IMR-90 (cell line): Measurements from ENCODE around the gene NDRG4. TPM values are rescaled to one million over a fixed set of nuclear protein-coding genes. Genes with fewer than 3 reads are reported as not detected.

ENCODE experiments used
- ATAC-seq: fragments of 200-7000 bp; cut with Tn5 transposase; 2 replicates; pipeline ENCODE4 v1.9.1; 2020; ENCODE audit warnings: low read depth, mild to moderate bottlenecking, moderate library complexity
- BruUV-seq: library from RNA; stranded (reverse); fragments of 400-500 nt; replicated peaks from 2 replicates; lab custom pipeline; 2021; lab: Mats Ljungman, UMichigan
- CTCF ChIA-PET: fragments of 300-600 bp; formaldehyde crosslinking; extraction: SDS; loops from one replicate; lab custom pipeline; 2021; ENCODE audit warnings: antibody characterized with exemption; lab: Yijun Ruan, JAX
- POLR2A ChIA-PET: fragments of 300-600 bp; sonication (Branson Sonifier 250); formaldehyde crosslinking; loops from one replicate; lab custom pipeline; 2022; ENCODE audit warnings: antibody characterized with exemption; ENCODE audit not compliant: unreplicated experiment; lab: Charles Lee
- DNase-seq: peaks from one replicate; pipeline ENCODE4 v3.0.0; 2013
- H2AFZ ChIP-seq: replicated peaks from 2 replicates; pipeline ENCODE3; 2013; ENCODE audit warnings: low read length, mild to moderate bottlenecking; ENCODE audit not compliant: poor library complexity
- H2AK5ac ChIP-seq: 2 replicates; pipeline ENCODE4 v1.6.1; 2013; ENCODE audit warnings: low read depth, low read length, inconsistent platforms
- H2AK9ac ChIP-seq: replicated peaks from 2 replicates; pipeline ENCODE3; 2013; ENCODE audit warnings: mild to moderate bottlenecking, low read depth, low read length, moderate library complexity; ENCODE audit not compliant: poor library complexity
- H2BK120ac ChIP-seq: 2 replicates; pipeline ENCODE4 v1.6.1; 2013; ENCODE audit warnings: low read depth, low read length, inconsistent platforms
- H2BK15ac ChIP-seq: 3 replicates; pipeline ENCODE4 v1.6.1; 2013; ENCODE audit warnings: low read depth, low read length, inconsistent platforms
- H2BK20ac ChIP-seq: 2 replicates; pipeline ENCODE4 v1.6.1; 2013; ENCODE audit warnings: low read depth, mild to moderate bottlenecking, inconsistent platforms, low read length, moderate library complexity
- H2BK5ac ChIP-seq: 2 replicates; pipeline ENCODE4 v1.6.1; 2013; ENCODE audit warnings: mild to moderate bottlenecking, low read depth, low read length, inconsistent platforms; ENCODE audit not compliant: poor library complexity, severe bottlenecking
- H3K14ac ChIP-seq: replicated peaks from 2 replicates; pipeline ENCODE4 v1.6.1; 2013; ENCODE audit warnings: low read depth, low read length, inconsistent platforms
- H3K18ac ChIP-seq: 2 replicates; pipeline ENCODE4 v1.6.1; 2013; ENCODE audit warnings: low read depth, low read length, control low read depth
- H3K23ac ChIP-seq: 2 replicates; pipeline ENCODE4 v1.6.1; 2013; ENCODE audit warnings: low read depth, low read length, inconsistent platforms
- H3K27ac ChIP-seq: 2 replicates; pipeline ENCODE4 v1.5.1; 2013; ENCODE audit warnings: mild to moderate bottlenecking, control low read depth, low read length; ENCODE audit not compliant: insufficient read depth
- H3K27me3 ChIP-seq: 2 replicates; pipeline ENCODE4 v1.6.1; 2013; ENCODE audit warnings: low read length; ENCODE audit not compliant: control insufficient read depth, insufficient read depth
- H3K36me3 ChIP-seq: 2 replicates; pipeline ENCODE4 v1.6.1; 2013; ENCODE audit warnings: low read length, mixed read lengths; ENCODE audit not compliant: control insufficient read depth, insufficient read depth
- H3K4ac ChIP-seq: 2 replicates; pipeline ENCODE4 v1.6.1; 2013; ENCODE audit warnings: low read depth, low read length, inconsistent platforms
- H3K4me1 ChIP-seq: 2 replicates; pipeline ENCODE4 v1.6.1; 2013; ENCODE audit warnings: low read length, mixed read lengths; ENCODE audit not compliant: control insufficient read depth, insufficient read depth
- H3K4me2 ChIP-seq: 2 replicates; pipeline ENCODE4 v1.6.1; 2013; ENCODE audit warnings: low read depth, mild to moderate bottlenecking, control low read depth, low read length, moderate library complexity
- H3K4me3 ChIP-seq: 2 replicates; pipeline ENCODE4 v1.5.1; 2013; ENCODE audit warnings: low read depth, mild to moderate bottlenecking, control low read depth, low read length, moderate library complexity; ENCODE audit not compliant: insufficient read depth
- H3K56ac ChIP-seq: 2 replicates; pipeline ENCODE4 v1.6.1; 2013; ENCODE audit warnings: low read length, inconsistent platforms; ENCODE audit not compliant: insufficient read depth; ENCODE audit errors: extremely low read depth
- H3K79me1 ChIP-seq, 2 experiments: 2 replicates each; pipeline ENCODE4 v1.6.1; 2013; ENCODE audit warnings: low read length in 2 of 2, inconsistent platforms in 1 of 2, low read depth in 1 of 2
- H3K9ac ChIP-seq: 2 replicates; pipeline ENCODE4 v1.6.1; 2013; ENCODE audit warnings: low read depth, low read length, control low read depth
- H3K9me1 ChIP-seq: 2 replicates; pipeline ENCODE4 v1.6.1; 2013; ENCODE audit warnings: low read length, inconsistent platforms; ENCODE audit not compliant: insufficient read depth
- H3K9me3 ChIP-seq: 2 replicates; pipeline ENCODE4 v1.6.1; 2013; ENCODE audit warnings: low read length; ENCODE audit not compliant: control insufficient read depth, insufficient read depth
- H4K20me1 ChIP-seq: 2 replicates; pipeline ENCODE4 v1.6.1; 2013; ENCODE audit warnings: low read length, inconsistent platforms; ENCODE audit not compliant: insufficient read depth
- H4K5ac ChIP-seq: 2 replicates; pipeline ENCODE4 v1.6.1; 2013; ENCODE audit warnings: mild to moderate bottlenecking, low read depth, low read length, control low read depth
- H4K8ac ChIP-seq, 2 experiments: 2 replicates each; pipeline ENCODE4 v1.6.1; 2013; ENCODE audit warnings: low read depth in 2 of 2, low read length in 2 of 2, control low read depth in 1 of 2, inconsistent platforms in 1 of 2
- H4K91ac ChIP-seq: 2 replicates; pipeline ENCODE4 v1.6.1; 2013; ENCODE audit warnings: low read depth, low read length, inconsistent platforms; ENCODE audit not compliant: insufficient read depth
- BHLHE40 ChIP-seq: fragments of 150-350 bp; IDR thresholded peaks from 2 replicates; pipeline ENCODE4 v1.6.1; 2016; ENCODE audit warnings: mild to moderate bottlenecking, low read depth, low read length
- CEBPB ChIP-seq: IDR thresholded peaks from 2 replicates; pipeline ENCODE4 v1.6.1; 2012; ENCODE audit warnings: low read depth, low read length, improper control_type of control experiment
- CHD1 ChIP-seq: IDR thresholded peaks from 2 replicates; pipeline ENCODE4 v1.6.1; 2012; ENCODE audit warnings: low read depth, low read length, improper control_type of control experiment
- CTCF ChIP-seq: conservative IDR thresholded peaks from 2 replicates; pipeline ENCODE4 v1.5.1; 2012; ENCODE audit warnings: mild to moderate bottlenecking, low read depth, low read length, improper control_type of control experiment
- ELK1 ChIP-seq: fragments of 150-350 bp; IDR thresholded peaks from 2 replicates; pipeline ENCODE4 v1.6.1; 2016; ENCODE audit warnings: low read depth, mild to moderate bottlenecking, low read length, moderate library complexity, borderline replicate concordance
- FOS ChIP-seq: fragments of 150-350 bp; IDR thresholded peaks from 2 replicates; pipeline ENCODE4 v1.6.1; 2016; ENCODE audit warnings: low read depth, low read length
- MAFK ChIP-seq: IDR thresholded peaks from 2 replicates; pipeline ENCODE4 v1.6.1; 2012; ENCODE audit warnings: low read depth, low read length, improper control_type of control experiment
- MAZ ChIP-seq: IDR thresholded peaks from 2 replicates; pipeline ENCODE4 v1.6.1; 2012; ENCODE audit warnings: low read depth, mild to moderate bottlenecking, low read length, improper control_type of control experiment, moderate library complexity, borderline replicate concordance
- MXI1 ChIP-seq: IDR thresholded peaks from 2 replicates; pipeline ENCODE4 v1.6.1; 2012; ENCODE audit warnings: low read depth, mild to moderate bottlenecking, low read length, moderate library complexity, borderline replicate concordance
- NFE2L2 ChIP-seq: fragments of 150-350 bp; IDR thresholded peaks from 2 replicates; pipeline ENCODE4 v1.6.1; 2016; ENCODE audit warnings: low read depth, mild to moderate bottlenecking, low read length
- POLR2A ChIP-seq: IDR thresholded peaks from 2 replicates; pipeline ENCODE4 v1.6.1; 2012; ENCODE audit warnings: mild to moderate bottlenecking, low read depth, low read length
- RAD21 ChIP-seq: IDR thresholded peaks from 2 replicates; pipeline ENCODE4 v1.6.1; 2012; ENCODE audit warnings: low read length, improper control_type of control experiment
- RCOR1 ChIP-seq: IDR thresholded peaks from 2 replicates; pipeline ENCODE4 v1.6.1; 2012; ENCODE audit warnings: mild to moderate bottlenecking, low read length, improper control_type of control experiment; ENCODE audit not compliant: insufficient replicate concordance
- RFX5 ChIP-seq: IDR thresholded peaks from 2 replicates; pipeline ENCODE4 v1.8.0; 2012; ENCODE audit warnings: low read depth, mild to moderate bottlenecking, low read length, moderate library complexity
- SMC3 ChIP-seq: fragments of 150-350 bp; IDR thresholded peaks from 2 replicates; pipeline ENCODE4 v1.6.1; 2016; ENCODE audit warnings: low read depth, mild to moderate bottlenecking, antibody characterized with exemption, low read length, moderate library complexity
- USF2 ChIP-seq: fragments of 150-350 bp; IDR thresholded peaks from 2 replicates; pipeline ENCODE4 v1.6.1; 2017; ENCODE audit warnings: mild to moderate bottlenecking, antibody characterized with exemption, low read length, low read depth
- WGBS, 2 experiments: methylation state at CpG; one replicate each; pipeline versions ENCODE4 v1.1.5 to v1.1.7; 2013; ENCODE audit warnings: missing lambda C conversion rate in 2 of 2; ENCODE audit not compliant: insufficient read length in 1 of 2; ENCODE audit errors: extremely low coverage in 2 of 2; 5-methylcytosine and 5-hydroxymethylcytosine counted together
- dilution Hi-C: fragments of 300-500 bp; cut with HindIII; formaldehyde crosslinking; loops from one replicate; pipeline ENCODE4 v1.14.3; 2018; ENCODE audit warnings: low sequenced_read_pairs; ENCODE audit not compliant: unreplicated experiment
- in situ Hi-C: fragments of 300-500 bp; cut with MboI; formaldehyde crosslinking; loops from 3 replicates; pipeline ENCODE4 v1.14.3; 2019; ENCODE audit warnings: low sequenced_read_pairs, inconsistent platforms, mixed read lengths
- intact Hi-C: fragments of 100-400 bp; cut with micrococcal nuclease; formaldehyde crosslinking; loops from 2 replicates; pipeline ENCODE4 v1.10.0; 2022
- polyA plus RNA-seq, 3 experiments: library from polyadenylated mRNA; depleted of rRNA; stranded (reverse); fragments of >200 nt; gene quantifications; 2 replicates each; pipeline ENCODE4 v1.2.3, GENCODE V29; 2012; ENCODE audit warnings: low replicate concordance in 1 of 3
- total RNA-seq: library from RNA; depleted of rRNA; stranded (reverse); fragments of >200 nt; gene quantifications from 2 replicates; pipeline ENCODE4 v1.2.3, GENCODE V29; 2012

Gene NDRG4
- total and polyA plus RNA-seq, 2 of the 4 experiments (the other 2 are of a cell fraction): 10.9 to 23.5 TPM

GRCh38 chr16:58466396-58466795, 33.5 kb upstream of the NDRG4 start:
- no peak overlapping the region for H3K9ac ChIP-seq
- H3K4me2 ChIP-seq: no peak overlapping the region
- H4K20me1 ChIP-seq: no peaks in the 10 kb centered on the region
- no peak overlapping the region for H2AK9ac ChIP-seq
- H4K8ac ChIP-seq: no peak overlapping the region
- H3K56ac ChIP-seq: no peak overlapping the region
- no peaks in the 10 kb centered on the region for H3K9me3 ChIP-seq
- no peak overlapping the region for H3K4ac ChIP-seq
- TF ChIP-seq USF2: no peak
- no peak for TF ChIP-seq MAZ
- TF ChIP-seq ELK1: no peak
- no peak for TF ChIP-seq FOS
- TF ChIP-seq CTCF: no peak
- no peak for TF ChIP-seq SMC3
- no peak for TF ChIP-seq POLR2A
- TF ChIP-seq CHD1: no peak
- TF ChIP-seq RFX5: no peak
- TF ChIP-seq MXI1: no peak
- no peak for TF ChIP-seq RCOR1
- TF ChIP-seq NFE2L2: no peak
- TF ChIP-seq BHLHE40: no peak
- no peak for TF ChIP-seq CEBPB
- TF ChIP-seq RAD21: no peak
- TF ChIP-seq MAFK: no peak
- ATAC-seq (no peak), DNase-seq (no peak)
- H2AK5ac ChIP-seq: no peak overlapping the region
- H3K79me1 ChIP-seq: no peaks in the 10 kb centered on the region
- in situ Hi-C loops: no loop called here
- no peak overlapping the region for H4K5ac ChIP-seq
- H2BK120ac ChIP-seq: no peak overlapping the region
- dilution Hi-C loops: no loop called here
- H3K18ac ChIP-seq: no peak overlapping the region
- no peak overlapping the region for H4K91ac ChIP-seq
- intact Hi-C loops: no loop called here
- BruUV-seq: no TSS peak
- H3K36me3 ChIP-seq: no peaks in the 10 kb centered on the region
- no peak overlapping the region for H2BK20ac ChIP-seq
- no peak overlapping the region for H2BK15ac ChIP-seq
- no peaks in the 10 kb centered on the region for H3K4me1 ChIP-seq
- H2BK5ac ChIP-seq: no peak overlapping the region
- no peak overlapping the region for H3K14ac ChIP-seq
- no peak overlapping the region for H2AFZ ChIP-seq
- no peak overlapping the region for H3K27ac ChIP-seq
- ChIA-PET POLR2A (no interaction called here), CTCF (interaction anchor here (1.0 kb wide), 1 partner anchor 127 kb away, joined by 3 read pairs; no protein-coding TSS in a partner anchor)
- peaks cover 72% of the 10 kb centered on the region for H3K27me3 ChIP-seq
- H3K23ac ChIP-seq: no peak overlapping the region
- H3K4me3 ChIP-seq: no peak overlapping the region
- no peaks in the 10 kb centered on the region for H3K9me1 ChIP-seq
- no CpG with 5 or more reads among the region's 3 CpGs for WGBS, 2 experiments
